ENCODE measurements around the gene WSCD2.

The WSCD2 gene

GRCh38 chr12:108268397-108268796 lies 139.3 kb downstream of the WSCD2 start:
- TF ChIP-seq ZNF274 (IDR thresholded peaks at IDR 0.05; ENCODE audit: low read depth, low read length): no peak
- TF ChIP-seq SUZ12 (IDR thresholded peaks at IDR 0.05; ENCODE audit: extremely low read depth, insufficient read depth, insufficient read length): no peak
- no peak for TF ChIP-seq YY1 (IDR thresholded peaks at IDR 0.05; ENCODE audit: insufficient read depth, insufficient read length)
- Histone ChIP-seq H3K4me1 (ENCODE audit: insufficient read depth, insufficient read length) (no peaks in the 10 kb centered on the region), H3K27me3 (ENCODE audit: insufficient read depth, insufficient read length) (no peaks in the 10 kb centered on the region), H3K36me3 (ENCODE audit: insufficient read depth, insufficient read length, low read length) (no peaks in the 10 kb centered on the region), H3K9ac (ENCODE audit: insufficient read length, low read depth) (no peak overlapping the region), H3K4me3 (ENCODE audit: insufficient read length, low read depth) (no peak overlapping the region), H3K9me3 (ENCODE audit: insufficient read depth, low read length) (no peaks in the 10 kb centered on the region)
- DNase-seq (ENCODE audit: low read depth, low spot score): no peak

- no peak overlapping the region for H3K4me3 ChIP-seq (ENCODE audit: insufficient read length, low read depth)
- no peaks in the 10 kb centered on the region for H3K4me1 ChIP-seq (ENCODE audit: insufficient read depth, insufficient read length)
- H3K9me3 ChIP-seq (ENCODE audit: insufficient read depth, low read length): no peaks in the 10 kb centered on the region
- DNase-seq (ENCODE audit: low read depth, low spot score): no peak
- TF ChIP-seq YY1 (IDR thresholded peaks at IDR 0.05; ENCODE audit: insufficient read depth, insufficient read length) (no peak), ZNF274 (IDR thresholded peaks at IDR 0.05; ENCODE audit: low read depth, low read length) (no peak), SUZ12 (IDR thresholded peaks at IDR 0.05; ENCODE audit: extremely low read depth, insufficient read depth, insufficient read length) (no peak)
- no peaks in the 10 kb centered on the region for H3K36me3 ChIP-seq (ENCODE audit: insufficient read depth, insufficient read length, low read length)
- H3K9ac ChIP-seq (ENCODE audit: insufficient read length, low read depth): no peak overlapping the region
- no peaks in the 10 kb centered on the region for H3K27me3 ChIP-seq (ENCODE audit: insufficient read depth, insufficient read length)
These were observed 140.1 kb downstream of the WSCD2 start for GRCh38 chr12:108269224-108269623.

- Histone ChIP-seq H3K9ac (ENCODE audit: insufficient read length, low read depth) (no peak overlapping the region), H3K27me3 (ENCODE audit: insufficient read depth, insufficient read length) (no peaks in the 10 kb centered on the region), H3K9me3 (ENCODE audit: insufficient read depth, low read length) (no peaks in the 10 kb centered on the region; the same call in 1 of the 2 replicates), H3K4me1 (ENCODE audit: insufficient read depth, insufficient read length) (no peaks in the 10 kb centered on the region), H3K4me3 (ENCODE audit: insufficient read length, low read depth) (no peak overlapping the region), H3K36me3 (ENCODE audit: insufficient read depth, insufficient read length, low read length) (no peaks in the 10 kb centered on the region)
- TF ChIP-seq SUZ12 (IDR thresholded peaks at IDR 0.05; ENCODE audit: extremely low read depth, insufficient read depth, insufficient read length): no peak
- no peak for DNase-seq (ENCODE audit: low read depth, low spot score)
These were observed 141.2 kb downstream of the WSCD2 start for GRCh38 chr12:108270035-108270848.

GRCh38 chr12:108270849-108271143 lies 141.7 kb downstream of the WSCD2 start:
- no peak for TF ChIP-seq SUZ12 (IDR thresholded peaks at IDR 0.05; ENCODE audit: extremely low read depth, insufficient read depth, insufficient read length)
- no peak for TF ChIP-seq ZNF274 (IDR thresholded peaks at IDR 0.05; ENCODE audit: low read depth, low read length)
- TF ChIP-seq YY1 (IDR thresholded peaks at IDR 0.05; ENCODE audit: insufficient read depth, insufficient read length): no peak
- Histone ChIP-seq H3K4me1 (ENCODE audit: insufficient read depth, insufficient read length) (no peaks in the 10 kb centered on the region), H3K4me3 (ENCODE audit: insufficient read length, low read depth) (no peak overlapping the region), H3K36me3 (ENCODE audit: insufficient read depth, insufficient read length, low read length) (no peaks in the 10 kb centered on the region), H3K9ac (ENCODE audit: insufficient read length, low read depth) (no peak overlapping the region), H3K27me3 (ENCODE audit: insufficient read depth, insufficient read length) (no peaks in the 10 kb centered on the region), H3K9me3 (ENCODE audit: insufficient read depth, low read length) (no peaks in the 10 kb centered on the region; the same call in 1 of the 2 replicates)
- no peak for DNase-seq (ENCODE audit: low read depth, low spot score)

- H3K4me3 ChIP-seq (ENCODE audit: insufficient read length, low read depth): no peak overlapping the region
- no peaks in the 10 kb centered on the region for H3K36me3 ChIP-seq (ENCODE audit: insufficient read depth, insufficient read length, low read length)
- H3K9ac ChIP-seq (ENCODE audit: insufficient read length, low read depth): no peak overlapping the region
- H3K27me3 ChIP-seq (ENCODE audit: insufficient read depth, insufficient read length): no peaks in the 10 kb centered on the region
- no peaks in the 10 kb centered on the region for H3K4me1 ChIP-seq (ENCODE audit: insufficient read depth, insufficient read length)
- DNase-seq (ENCODE audit: low read depth, low spot score): no peak
- TF ChIP-seq SUZ12 (IDR thresholded peaks at IDR 0.05; ENCODE audit: extremely low read depth, insufficient read depth, insufficient read length): no peak
- no peak for TF ChIP-seq ZNF274 (IDR thresholded peaks at IDR 0.05; ENCODE audit: low read depth, low read length)
- no peak for TF ChIP-seq YY1 (IDR thresholded peaks at IDR 0.05; ENCODE audit: insufficient read depth, insufficient read length)
- H3K9me3 ChIP-seq (ENCODE audit: insufficient read depth, low read length): no peaks in the 10 kb centered on the region; the same call in 1 of the 2 replicates
These were observed 143.1 kb downstream of the WSCD2 start for GRCh38 chr12:108271951-108272872.

- no peaks in the 10 kb centered on the region for H3K36me3 ChIP-seq (ENCODE audit: insufficient read depth, insufficient read length, low read length)
- no peaks in the 10 kb centered on the region for H3K4me1 ChIP-seq (ENCODE audit: insufficient read depth, insufficient read length)
- H3K27me3 ChIP-seq (ENCODE audit: insufficient read depth, insufficient read length): no peaks in the 10 kb centered on the region
- no peak overlapping the region for H3K9ac ChIP-seq (ENCODE audit: insufficient read length, low read depth)
- H3K9me3 ChIP-seq (ENCODE audit: insufficient read depth, low read length): no peaks in the 10 kb centered on the region; the same call in 1 of the 2 replicates
- no peak overlapping the region for H3K4me3 ChIP-seq (ENCODE audit: insufficient read length, low read depth)
- TF ChIP-seq SUZ12 (IDR thresholded peaks at IDR 0.05; ENCODE audit: extremely low read depth, insufficient read depth, insufficient read length): no peak
- TF ChIP-seq YY1 (IDR thresholded peaks at IDR 0.05; ENCODE audit: insufficient read depth, insufficient read length): no peak
- no peak for TF ChIP-seq ZNF274 (IDR thresholded peaks at IDR 0.05; ENCODE audit: low read depth, low read length)
- DNase-seq (ENCODE audit: low read depth, low spot score): no peak
These were observed 144.1 kb downstream of the WSCD2 start for GRCh38 chr12:108273217-108273616.

- Histone ChIP-seq H3K9me3 (ENCODE audit: insufficient read depth, low read length) (no peaks in the 10 kb centered on the region; the same call in 1 of the 2 replicates), H3K27me3 (ENCODE audit: insufficient read depth, insufficient read length) (no peaks in the 10 kb centered on the region), H3K4me1 (ENCODE audit: insufficient read depth, insufficient read length) (no peaks in the 10 kb centered on the region), H3K9ac (ENCODE audit: insufficient read length, low read depth) (no peak overlapping the region), H3K36me3 (ENCODE audit: insufficient read depth, insufficient read length, low read length) (no peaks in the 10 kb centered on the region), H3K4me3 (ENCODE audit: insufficient read length, low read depth) (no peak overlapping the region)
- TF ChIP-seq YY1 (IDR thresholded peaks at IDR 0.05; ENCODE audit: insufficient read depth, insufficient read length) (no peak), SUZ12 (IDR thresholded peaks at IDR 0.05; ENCODE audit: extremely low read depth, insufficient read depth, insufficient read length) (no peak), ZNF274 (IDR thresholded peaks at IDR 0.05; ENCODE audit: low read depth, low read length) (no peak)
- no peak for DNase-seq (ENCODE audit: low read depth, low spot score)
These were observed 148.5 kb downstream of the WSCD2 start for GRCh38 chr12:108277613-108278012.

Measured in NT2/D1 (cell line).